SK-N-MC (cell line): ENCODE results near the gene TPRG1.
A peak's percentile ranks its signal among the peaks of the same experiment; 100 is the strongest.

Experiments
- DNase-seq: peaks from one replicate; pipeline ENCODE4 v3.0.0-alpha.2; 2011; ENCODE audit warnings: low read depth, low spot score
- H3K27ac ChIP-seq: fragments of 200-600 bp; sonication (generic); 2 replicates; pipeline ENCODE4 v1.5.1; 2016; ENCODE audit warnings: mixed run types
- H3K36me3 ChIP-seq: fragments of 200-600 bp; sonication (generic); 2 replicates; pipeline ENCODE4 v1.6.1; 2017; ENCODE audit warnings: antibody characterized with exemption, low read length, mixed read lengths; ENCODE audit not compliant: insufficient read depth
- H3K4me3 ChIP-seq: fragments of 200-600 bp; sonication (generic); 2 replicates; pipeline ENCODE4 v1.5.1; 2016
- H3K9ac ChIP-seq: fragments of 200-600 bp; sonication (generic); 2 replicates; pipeline ENCODE4 v1.8.0; 2017; ENCODE audit warnings: mixed run types, mixed read lengths; ENCODE audit not compliant: insufficient read length
- H3K9me3 ChIP-seq: fragments of 200-600 bp; sonication (generic); 2 replicates; pipeline ENCODE4 v1.6.1; 2017; ENCODE audit warnings: low read depth, mild to moderate bottlenecking, antibody characterized with exemption, low read length, moderate library complexity, mixed read lengths
- EZH2 ChIP-seq: fragments of 200-600 bp; sonication (generic); IDR thresholded peaks from one replicate; pipeline ENCODE4 v1.6.1; 2017; ENCODE audit warnings: antibody characterized with exemption
- FOXP2 ChIP-seq: optimal IDR thresholded peaks from 2 replicates; pipeline ENCODE3; 2011; ENCODE audit warnings: mild to moderate bottlenecking, moderate library complexity; ENCODE audit not compliant: insufficient read depth; ENCODE audit errors: extremely low read length, control extremely low read depth
- POLR2AphosphoS5 ChIP-seq: IDR thresholded peaks from 2 replicates; pipeline ENCODE4 v1.6.1; 2012; ENCODE audit warnings: mild to moderate bottlenecking, low read depth, low read length, borderline replicate concordance

The TPRG1 gene

DNA sequence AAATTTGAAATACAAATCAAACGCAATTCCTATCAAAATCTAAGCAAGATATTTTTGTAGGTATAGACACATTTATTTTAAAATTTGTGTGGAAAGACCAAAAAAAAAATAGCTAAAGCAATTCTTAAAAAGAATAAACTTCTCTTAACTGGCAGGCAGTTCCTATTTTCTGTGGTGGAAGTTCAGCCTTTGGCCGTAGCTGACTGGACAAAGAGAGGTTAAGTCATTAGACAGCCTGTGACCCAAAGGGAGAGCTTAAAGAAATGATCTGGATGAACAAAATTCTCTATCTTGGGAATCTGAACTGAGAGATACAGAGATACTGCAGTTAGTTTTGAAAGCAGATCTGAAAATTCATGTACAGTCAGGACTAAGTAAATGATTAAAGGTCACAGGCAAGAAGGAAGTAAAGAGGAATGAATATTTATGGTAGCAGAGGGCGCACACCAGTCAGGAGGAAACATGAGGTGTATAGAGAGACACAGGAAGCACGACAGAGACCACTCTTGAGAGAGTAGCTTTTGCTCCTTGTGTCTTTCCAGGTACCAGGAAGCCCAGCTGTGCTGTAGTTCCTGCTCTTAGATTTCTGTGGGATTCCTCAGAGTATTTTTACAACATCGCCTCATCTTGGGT lies 57.5 kb downstream of the TPRG1 start:
- no peaks in the 10 kb centered on the region for H3K36me3 ChIP-seq
- no peak for TF ChIP-seq FOXP2
- no peak for TF ChIP-seq POLR2AphosphoS5
- no peak for DNase-seq
- peak overlapping the region; percentile 46 for H3K9ac ChIP-seq
- peak overlapping the region; percentile 36 for H3K4me3 ChIP-seq
- peak overlapping the region; percentile 88 for H3K27ac ChIP-seq
- H3K9me3 ChIP-seq: no peaks in the 10 kb centered on the region

DNA sequence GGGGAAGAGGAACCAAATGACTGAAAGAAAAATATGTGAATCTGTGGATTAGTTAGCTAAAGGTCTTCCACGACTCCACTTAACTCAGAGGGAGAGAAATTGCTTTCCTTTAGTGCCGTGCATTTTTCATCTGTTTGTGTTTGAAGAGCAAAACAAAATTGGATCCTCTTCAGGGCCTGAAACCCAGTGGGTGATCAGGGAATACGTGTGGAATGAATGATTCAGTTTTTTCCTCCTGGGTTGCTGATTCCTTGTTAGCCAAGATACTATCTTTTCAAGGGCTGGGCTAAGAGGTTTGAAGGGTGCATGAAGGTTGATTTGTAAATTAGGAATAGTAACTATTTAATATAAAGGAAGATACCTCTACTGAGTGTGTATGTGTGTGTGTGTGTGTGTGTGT lies 61.0 kb downstream of the TPRG1 start:
- TF ChIP-seq FOXP2 (no peak), EZH2 (no peak), POLR2AphosphoS5 (no peak)
- no peak for DNase-seq
- Histone ChIP-seq H3K9me3 (no peaks in the 10 kb centered on the region), H3K27ac (peak overlapping the region; percentile 37), H3K4me3 (no peak overlapping the region), H3K36me3 (no peaks in the 10 kb centered on the region), H3K9ac (peak overlapping the region; percentile 11)

DNA sequence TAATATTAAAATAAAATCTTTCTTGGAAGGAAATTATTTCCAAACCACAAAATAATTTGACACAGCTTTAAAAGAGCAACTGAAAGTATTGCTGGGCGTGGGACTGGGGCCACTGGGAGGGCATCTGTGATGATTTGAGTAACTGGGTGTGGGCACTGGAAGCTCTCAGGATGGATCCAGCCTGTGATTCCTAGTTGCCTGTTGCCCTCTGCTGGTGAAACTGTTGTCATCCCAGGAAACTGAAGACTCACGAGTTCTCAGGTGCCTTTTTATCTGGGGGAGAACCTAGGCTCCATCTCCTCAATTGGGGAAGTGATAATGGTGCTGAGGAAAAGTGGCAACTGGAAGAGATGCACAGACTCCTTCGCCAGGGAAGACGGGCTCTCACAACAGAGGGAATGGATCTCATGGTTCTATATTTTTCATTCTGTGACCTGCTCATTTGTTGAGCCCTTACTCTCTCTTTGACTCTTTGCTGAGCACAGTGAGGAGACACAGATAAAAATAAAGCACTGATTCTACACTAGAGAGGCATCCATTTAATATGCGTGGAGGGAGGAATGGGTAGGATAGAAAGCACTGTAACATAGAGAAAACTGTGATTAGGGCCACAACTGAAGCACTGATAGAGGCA lies 61.6 kb downstream of the TPRG1 start:
- Histone ChIP-seq H3K36me3 (no peaks in the 10 kb centered on the region), H3K9ac (no peak overlapping the region), H3K9me3 (no peaks in the 10 kb centered on the region), H3K27ac (peak overlapping the region; percentile 37; the same call in 1 of the 2 replicates), H3K4me3 (no peak overlapping the region)
- peak; percentile 73 for DNase-seq
- TF ChIP-seq POLR2AphosphoS5 (no peak), EZH2 (no peak), FOXP2 (no peak)

DNA sequence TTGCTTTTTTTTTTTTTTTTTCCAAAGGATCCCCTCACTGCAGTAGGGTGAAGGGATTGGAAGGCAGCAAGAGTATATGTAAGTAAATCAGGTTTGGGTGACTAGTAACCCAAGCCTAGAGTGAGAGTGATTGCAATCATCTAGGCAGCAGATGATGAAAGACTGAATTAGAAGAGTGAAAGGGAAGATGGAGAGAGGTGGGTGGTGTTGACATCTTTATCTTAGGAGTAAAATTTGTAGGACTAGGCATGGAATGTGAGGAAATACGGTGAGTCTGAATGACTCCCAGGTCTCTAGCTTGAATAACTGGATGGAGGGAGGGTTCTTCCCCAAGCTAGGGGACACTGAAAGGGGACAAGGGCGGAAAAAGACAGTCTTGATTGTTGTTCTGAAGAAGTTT lies 63.4 kb downstream of the TPRG1 start:
- Histone ChIP-seq H3K36me3 (no peaks in the 10 kb centered on the region), H3K9ac (no peak overlapping the region), H3K9me3 (no peaks in the 10 kb centered on the region), H3K27ac (peak overlapping the region; percentile 2; the same call in 1 of the 2 replicates), H3K4me3 (no peak overlapping the region)
- no peak for DNase-seq
- TF ChIP-seq FOXP2: no peak
- TF ChIP-seq POLR2AphosphoS5: no peak
- TF ChIP-seq EZH2: no peak

DNA sequence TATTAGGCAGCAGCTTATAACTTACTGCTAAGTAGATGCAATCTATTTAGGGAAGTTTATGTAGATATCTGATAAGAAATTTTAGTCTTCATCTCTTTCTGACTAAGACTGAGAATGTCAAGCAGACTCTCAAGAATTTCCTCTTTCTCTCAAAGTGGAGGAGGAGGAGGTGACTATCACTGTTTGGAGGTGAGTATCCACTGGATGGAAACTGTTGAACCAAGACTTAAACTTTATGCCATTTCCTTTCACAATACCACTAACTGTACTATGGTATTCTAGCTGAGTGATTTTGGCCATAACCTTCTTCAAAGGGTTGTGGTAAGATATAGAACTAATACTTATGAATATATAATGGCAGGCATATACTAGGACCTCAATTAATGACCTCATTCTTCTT lies 64.6 kb downstream of the TPRG1 start:
- Histone ChIP-seq H3K9me3 (peaks cover 7% of the 10 kb centered on the region; the same call in 1 of the 2 replicates), H3K27ac (no peak overlapping the region), H3K4me3 (no peak overlapping the region), H3K36me3 (no peaks in the 10 kb centered on the region), H3K9ac (no peak overlapping the region)
- DNase-seq: no peak
- TF ChIP-seq POLR2AphosphoS5: no peak
- TF ChIP-seq FOXP2: no peak
- TF ChIP-seq EZH2: no peak

DNA sequence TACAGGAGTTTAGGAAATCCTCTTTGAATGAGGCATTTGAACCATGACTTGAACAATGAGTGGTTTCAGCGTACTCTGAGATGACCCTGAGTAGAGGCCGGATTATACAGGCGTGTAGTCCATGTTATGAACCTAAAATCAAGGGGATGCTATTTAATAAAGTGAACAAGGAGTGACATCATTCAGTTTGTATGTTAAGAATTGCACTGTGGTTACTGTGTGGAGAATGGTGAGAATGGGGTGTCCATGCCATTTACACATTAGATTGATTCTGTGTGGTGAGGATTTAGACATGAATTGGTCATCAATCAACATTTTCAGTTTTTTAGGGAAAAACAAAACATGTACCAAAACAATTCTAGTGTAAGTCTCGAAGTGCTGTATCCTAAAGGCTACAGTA lies 65.8 kb downstream of the TPRG1 start:
- no peak for TF ChIP-seq EZH2
- no peak for TF ChIP-seq FOXP2
- no peak for TF ChIP-seq POLR2AphosphoS5
- peaks cover 11% of the 10 kb centered on the region; the same call in 1 of the 2 replicates for H3K9me3 ChIP-seq
- H3K27ac ChIP-seq: no peak overlapping the region
- H3K4me3 ChIP-seq: no peak overlapping the region
- no peak for DNase-seq
- H3K36me3 ChIP-seq: no peaks in the 10 kb centered on the region
- H3K9ac ChIP-seq: no peak overlapping the region

DNA sequence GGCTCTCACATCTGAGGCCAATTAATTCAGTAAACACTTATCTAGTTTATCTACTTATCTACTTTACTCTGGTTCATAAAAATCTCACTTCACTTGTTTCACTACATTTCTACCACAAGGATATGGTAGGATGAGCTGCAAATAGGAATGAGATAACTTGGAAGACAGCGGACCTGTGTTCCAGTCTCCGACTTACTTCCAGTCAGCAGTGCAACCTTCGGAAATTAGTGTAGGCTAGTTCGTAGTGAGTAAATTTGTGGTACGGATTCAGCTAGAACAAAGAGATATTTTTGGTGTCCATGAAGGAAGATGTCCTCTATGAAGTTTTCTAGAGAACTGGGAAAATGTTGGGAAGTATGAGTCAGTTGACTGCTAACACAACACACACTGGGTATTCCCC lies 66.3 kb downstream of the TPRG1 start:
- H3K27ac ChIP-seq: no peak overlapping the region
- H3K9me3 ChIP-seq: peaks cover 11% of the 10 kb centered on the region; the same call in 1 of the 2 replicates
- H3K9ac ChIP-seq: no peak overlapping the region
- no peaks in the 10 kb centered on the region for H3K36me3 ChIP-seq
- DNase-seq: no peak
- TF ChIP-seq POLR2AphosphoS5: no peak
- no peak for TF ChIP-seq EZH2
- no peak for TF ChIP-seq FOXP2
- H3K4me3 ChIP-seq: no peak overlapping the region

DNA sequence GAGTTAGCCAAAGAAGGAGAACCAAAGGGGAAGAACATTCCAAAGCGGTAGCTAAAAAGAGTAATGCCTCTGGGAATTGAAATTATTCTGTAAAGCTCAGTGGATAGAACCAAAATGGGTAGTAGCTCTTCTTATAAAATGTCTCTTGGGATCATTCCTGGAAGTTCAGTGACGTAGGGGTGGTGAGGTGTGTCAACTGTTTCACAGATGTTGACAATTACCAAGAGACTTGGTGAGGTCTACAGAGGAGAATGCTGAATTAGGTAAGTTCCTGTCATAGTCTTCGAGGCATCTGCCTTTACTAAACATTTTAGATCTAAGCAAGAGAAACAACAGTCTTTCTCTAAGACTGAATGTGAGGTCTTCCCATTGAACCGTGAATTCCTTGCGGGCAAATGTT lies 67.8 kb downstream of the TPRG1 start:
- Histone ChIP-seq H3K27ac (no peak overlapping the region), H3K36me3 (no peaks in the 10 kb centered on the region), H3K9ac (no peak overlapping the region), H3K4me3 (no peak overlapping the region), H3K9me3 (peaks cover 11% of the 10 kb centered on the region; the same call in 1 of the 2 replicates)
- TF ChIP-seq POLR2AphosphoS5: no peak
- no peak for TF ChIP-seq EZH2
- TF ChIP-seq FOXP2: no peak
- DNase-seq: no peak

DNA sequence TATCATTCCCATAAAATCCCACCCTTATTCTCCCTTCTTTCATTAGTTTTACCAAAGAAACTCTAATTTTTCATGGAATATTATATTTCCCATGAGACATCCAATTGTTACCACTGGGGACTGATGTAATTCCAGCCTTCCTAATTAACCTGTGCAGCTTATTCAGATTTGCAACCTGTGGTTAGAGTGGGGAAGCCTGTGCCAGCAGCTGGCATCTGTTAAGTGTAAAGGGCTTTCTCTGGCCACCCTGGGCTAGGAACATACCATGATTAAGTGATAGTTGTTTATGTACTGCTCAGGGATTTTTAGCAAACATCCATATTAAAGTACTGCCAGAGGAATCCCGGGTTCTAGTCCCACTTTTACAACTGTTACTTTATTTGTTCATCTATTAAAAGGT lies 78.2 kb downstream of the TPRG1 start:
- no peak for DNase-seq
- H3K27ac ChIP-seq: no peak overlapping the region
- TF ChIP-seq FOXP2: no peak
- no peak for TF ChIP-seq POLR2AphosphoS5
- TF ChIP-seq EZH2: no peak
- no peaks in the 10 kb centered on the region for H3K36me3 ChIP-seq
- no peaks in the 10 kb centered on the region; the same call in 1 of the 2 replicates for H3K9me3 ChIP-seq
- no peak overlapping the region for H3K4me3 ChIP-seq
- H3K9ac ChIP-seq: no peak overlapping the region
